AG04449 (cell line): ENCODE data around the gene NR6A1.

ENCODE experiments used
- CTCF ChIA-PET: fragments of 350-600 bp; formaldehyde crosslinking; extraction: SDS; loops from one replicate; lab custom pipeline; 2021; ENCODE audit warnings: antibody characterized with exemption; lab: Yijun Ruan, JAX
- POLR2A ChIA-PET: fragments of 400-600, 350-600 bp; formaldehyde crosslinking; extraction: SDS; loops from one replicate; lab custom pipeline; 2020; ENCODE audit warnings: antibody characterized with exemption, inconsistent platforms; lab: Yijun Ruan, JAX
- DNase-seq: peaks from one replicate; pipeline ENCODE4 v3.0.0-alpha.2; 2010; ENCODE audit warnings: low read depth, low spot score
- H3K4me3 ChIP-seq: 2 replicates; pipeline ENCODE4 v1.5.1; 2011; ENCODE audit warnings: low read depth, mild to moderate bottlenecking, control low read depth, low read length
- TF ChIP-seq, protein P1 (sequence below): IDR thresholded peaks from one replicate; pipeline ENCODE4 v1.5.1; 2011; ENCODE audit warnings: mild to moderate bottlenecking, moderate library complexity, low read length, control low read depth, inconsistent platforms; ENCODE audit not compliant: insufficient read depth; ENCODE audit errors: missing control alignments

The NR6A1 gene

DNA sequence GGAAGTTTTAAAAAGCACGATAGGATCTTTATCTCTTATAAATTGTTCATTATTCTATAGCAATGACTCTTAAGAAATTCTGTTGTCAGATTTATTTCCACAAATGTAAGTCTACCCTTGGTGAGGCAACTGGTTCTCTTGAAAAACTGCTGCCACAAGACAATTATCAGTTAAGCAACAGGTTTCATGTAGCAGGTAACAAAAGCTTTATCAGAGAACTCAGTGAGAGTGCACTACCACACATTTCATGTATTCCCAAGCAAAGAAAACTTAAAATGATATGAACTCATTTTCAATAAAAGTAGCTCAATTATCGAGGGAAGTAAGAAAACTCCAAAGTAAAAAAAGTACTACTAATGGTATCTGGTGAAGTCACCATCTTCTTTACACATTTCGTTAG is 9.4 kb downstream of the NR6A1 start:
- DNase-seq: no peak
- CTCF ChIA-PET: interaction anchor here (0.9 to 9.9 kb wide), 8 partner anchors 8 to 352 kb away, joined by 3 to 97 read pairs (median 28); partner anchors contain the start of genes NR6A1, OLFML2A and WDR38
- H3K4me3 ChIP-seq: no peak overlapping the region
- TF ChIP-seq, protein P1, sequence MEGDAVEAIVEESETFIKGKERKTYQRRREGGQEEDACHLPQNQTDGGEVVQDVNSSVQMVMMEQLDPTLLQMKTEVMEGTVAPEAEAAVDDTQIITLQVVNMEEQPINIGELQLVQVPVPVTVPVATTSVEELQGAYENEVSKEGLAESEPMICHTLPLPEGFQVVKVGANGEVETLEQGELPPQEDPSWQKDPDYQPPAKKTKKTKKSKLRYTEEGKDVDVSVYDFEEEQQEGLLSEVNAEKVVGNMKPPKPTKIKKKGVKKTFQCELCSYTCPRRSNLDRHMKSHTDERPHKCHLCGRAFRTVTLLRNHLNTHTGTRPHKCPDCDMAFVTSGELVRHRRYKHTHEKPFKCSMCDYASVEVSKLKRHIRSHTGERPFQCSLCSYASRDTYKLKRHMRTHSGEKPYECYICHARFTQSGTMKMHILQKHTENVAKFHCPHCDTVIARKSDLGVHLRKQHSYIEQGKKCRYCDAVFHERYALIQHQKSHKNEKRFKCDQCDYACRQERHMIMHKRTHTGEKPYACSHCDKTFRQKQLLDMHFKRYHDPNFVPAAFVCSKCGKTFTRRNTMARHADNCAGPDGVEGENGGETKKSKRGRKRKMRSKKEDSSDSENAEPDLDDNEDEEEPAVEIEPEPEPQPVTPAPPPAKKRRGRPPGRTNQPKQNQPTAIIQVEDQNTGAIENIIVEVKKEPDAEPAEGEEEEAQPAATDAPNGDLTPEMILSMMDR: no peak
- POLR2A ChIA-PET: no interaction called here

DNA sequence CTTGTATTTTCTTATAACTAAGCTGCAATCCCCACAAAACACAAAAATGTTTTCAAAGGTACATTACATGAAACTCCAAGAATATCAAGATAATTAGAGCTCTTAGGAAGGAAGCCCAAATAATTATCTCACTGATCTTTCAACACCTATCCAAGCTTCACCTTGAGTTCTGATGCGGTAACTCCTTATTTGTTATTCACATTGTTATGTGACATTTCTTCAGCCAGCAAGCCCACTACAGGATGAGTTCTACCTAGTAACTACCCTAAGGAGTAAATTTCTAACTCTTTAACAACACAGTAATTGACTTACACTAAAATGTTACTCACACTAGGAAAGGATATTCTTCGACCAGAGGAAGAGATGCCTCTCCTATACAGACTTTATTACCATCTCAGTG is 9.9 kb downstream of the NR6A1 start:
- DNase-seq: no peak

DNA sequence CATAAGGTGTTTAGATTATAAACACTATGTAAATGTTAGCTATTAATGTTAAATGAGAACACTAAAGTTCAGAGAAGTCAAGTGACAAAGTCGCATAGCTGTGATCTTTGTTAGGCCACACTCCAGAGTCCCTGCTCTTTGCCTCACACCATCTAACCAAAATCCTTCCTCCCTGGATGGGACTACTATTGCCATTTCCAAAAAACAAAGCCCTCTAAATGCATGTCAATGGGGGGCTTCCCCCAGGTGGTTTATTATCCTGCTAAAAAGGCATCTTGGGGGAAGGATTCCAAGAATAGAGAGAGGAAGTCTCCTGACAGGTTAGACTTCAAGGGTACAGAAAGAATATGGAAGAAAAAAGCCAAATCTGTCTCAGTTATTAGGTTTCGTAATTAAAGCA is 10.4 kb downstream of the NR6A1 start:
- no peak for DNase-seq
- ChIA-PET POLR2A (no interaction called here), CTCF (interaction anchor here (1.0 to 9.9 kb wide), 3 partner anchors 13 to 145 kb away, joined by 3 to 97 read pairs (median 88); partner anchors contain the start of genes NR6A1 and OLFML2A)
- TF ChIP-seq, protein P1: no peak
- no peak overlapping the region for H3K4me3 ChIP-seq

More for the DNA sequence above, 9.9 kb downstream of the NR6A1 start:
- POLR2A ChIA-PET: no interaction called here
- no peak overlapping the region for H3K4me3 ChIP-seq
- TF ChIP-seq, protein P1: no peak
- CTCF ChIA-PET: interaction anchor here (0.9 to 9.9 kb wide), 7 partner anchors 7 to 351 kb away, joined by 3 to 97 read pairs (median 27); partner anchors contain the start of genes NR6A1 and OLFML2A

DNA sequence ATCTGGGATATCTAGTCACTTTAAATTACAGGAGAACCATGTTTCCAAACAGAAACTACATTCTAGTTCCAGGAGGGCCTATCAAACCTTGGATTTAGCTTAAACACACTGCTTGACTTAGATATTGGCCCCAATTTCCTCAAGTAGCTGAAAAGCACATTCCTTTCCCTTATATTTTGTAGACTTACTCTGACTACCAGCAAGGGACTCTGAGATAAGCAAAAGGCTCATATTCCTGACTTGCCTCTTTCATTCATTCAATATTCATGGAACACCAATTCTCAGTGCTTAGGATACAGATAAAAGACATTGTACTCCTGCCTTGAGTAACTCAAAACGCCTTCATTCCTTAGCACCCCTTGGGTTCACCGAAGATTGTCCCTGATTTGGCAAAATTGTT is 11.8 kb downstream of the NR6A1 start:
- ChIA-PET CTCF (interaction anchor here (1.0 to 9.9 kb wide), 6 partner anchors 13 to 207 kb away, joined by 3 to 97 read pairs (median 6); partner anchors contain the start of genes NR6A1 and OLFML2A), POLR2A (no interaction called here)
- TF ChIP-seq, protein P1: no peak
- no peak for DNase-seq
- no peak overlapping the region for H3K4me3 ChIP-seq

DNA sequence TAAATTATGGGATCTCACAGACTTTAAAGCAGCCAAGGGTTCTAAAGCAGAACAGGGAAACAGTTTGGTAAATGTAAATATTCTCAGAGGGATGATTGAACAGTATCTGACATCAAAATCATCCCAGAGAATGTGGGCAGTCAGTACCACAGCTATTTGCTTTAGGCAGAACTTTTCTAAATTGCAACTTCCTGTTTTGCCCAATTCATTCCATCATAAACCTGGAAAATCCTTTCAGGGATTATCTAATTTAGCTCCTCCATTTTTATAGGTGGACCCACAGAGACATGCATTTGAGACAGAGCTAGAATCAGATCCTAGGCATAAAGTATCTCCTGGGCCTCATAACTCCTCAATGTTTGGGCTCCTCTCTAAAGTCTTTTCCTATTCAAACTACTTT is 12.4 kb downstream of the NR6A1 start:
- POLR2A ChIA-PET: no interaction called here
- H3K4me3 ChIP-seq: no peak overlapping the region
- TF ChIP-seq, protein P1: no peak
- DNase-seq: no peak
- CTCF ChIA-PET: interaction anchor here (1.0 to 9.9 kb wide), 6 partner anchors 14 to 206 kb away, joined by 3 to 97 read pairs (median 6); partner anchors contain the start of genes NR6A1 and OLFML2A

DNA sequence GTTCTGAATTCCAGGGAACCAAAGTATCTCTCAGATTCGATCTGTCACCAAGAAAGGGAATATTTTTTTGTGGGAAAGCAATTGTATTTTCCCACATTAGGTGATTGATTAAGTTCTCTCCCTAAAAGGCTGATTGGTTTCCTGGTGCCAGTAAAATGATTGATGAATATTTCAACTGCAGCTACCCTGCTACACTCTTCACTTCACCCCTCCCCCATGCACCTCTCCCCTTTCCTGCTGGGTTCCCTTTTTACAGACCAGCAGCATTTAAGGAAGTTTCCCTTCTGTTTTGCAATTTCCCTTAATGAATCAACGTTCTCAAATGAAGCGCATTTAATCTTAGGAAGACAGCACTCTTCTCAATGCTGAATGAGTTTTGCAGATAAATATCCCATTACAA is 13.1 kb downstream of the NR6A1 start:
- ChIA-PET CTCF (interaction anchor here (1.0 to 9.9 kb wide), 4 partner anchors 14 to 205 kb away, joined by 3 to 97 read pairs (median 20); partner anchors contain the start of gene NR6A1), POLR2A (no interaction called here)
- H3K4me3 ChIP-seq: no peak overlapping the region
- no peak for DNase-seq
- TF ChIP-seq, protein P1: no peak
